HG02571 (cell line): ENCODE data around the gene ITIH2.
"Not testable (repeated sequence)": the region's sequence is repeated elsewhere in the genome, so short reads cannot be mapped to it uniquely, and the experiment has no call there.

ENCODE experiments used
- ATAC-seq: cut with Tn5 transposase; IDR thresholded peaks from one replicate; pipeline ENCODE4 v1.9.1; 2021; ENCODE audit warnings: mild to moderate bottlenecking, moderate library complexity; ENCODE audit not compliant: unreplicated experiment

The ITIH2 gene, protein sequence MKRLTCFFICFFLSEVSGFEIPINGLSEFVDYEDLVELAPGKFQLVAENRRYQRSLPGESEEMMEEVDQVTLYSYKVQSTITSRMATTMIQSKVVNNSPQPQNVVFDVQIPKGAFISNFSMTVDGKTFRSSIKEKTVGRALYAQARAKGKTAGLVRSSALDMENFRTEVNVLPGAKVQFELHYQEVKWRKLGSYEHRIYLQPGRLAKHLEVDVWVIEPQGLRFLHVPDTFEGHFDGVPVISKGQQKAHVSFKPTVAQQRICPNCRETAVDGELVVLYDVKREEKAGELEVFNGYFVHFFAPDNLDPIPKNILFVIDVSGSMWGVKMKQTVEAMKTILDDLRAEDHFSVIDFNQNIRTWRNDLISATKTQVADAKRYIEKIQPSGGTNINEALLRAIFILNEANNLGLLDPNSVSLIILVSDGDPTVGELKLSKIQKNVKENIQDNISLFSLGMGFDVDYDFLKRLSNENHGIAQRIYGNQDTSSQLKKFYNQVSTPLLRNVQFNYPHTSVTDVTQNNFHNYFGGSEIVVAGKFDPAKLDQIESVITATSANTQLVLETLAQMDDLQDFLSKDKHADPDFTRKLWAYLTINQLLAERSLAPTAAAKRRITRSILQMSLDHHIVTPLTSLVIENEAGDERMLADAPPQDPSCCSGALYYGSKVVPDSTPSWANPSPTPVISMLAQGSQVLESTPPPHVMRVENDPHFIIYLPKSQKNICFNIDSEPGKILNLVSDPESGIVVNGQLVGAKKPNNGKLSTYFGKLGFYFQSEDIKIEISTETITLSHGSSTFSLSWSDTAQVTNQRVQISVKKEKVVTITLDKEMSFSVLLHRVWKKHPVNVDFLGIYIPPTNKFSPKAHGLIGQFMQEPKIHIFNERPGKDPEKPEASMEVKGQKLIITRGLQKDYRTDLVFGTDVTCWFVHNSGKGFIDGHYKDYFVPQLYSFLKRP

DNA sequence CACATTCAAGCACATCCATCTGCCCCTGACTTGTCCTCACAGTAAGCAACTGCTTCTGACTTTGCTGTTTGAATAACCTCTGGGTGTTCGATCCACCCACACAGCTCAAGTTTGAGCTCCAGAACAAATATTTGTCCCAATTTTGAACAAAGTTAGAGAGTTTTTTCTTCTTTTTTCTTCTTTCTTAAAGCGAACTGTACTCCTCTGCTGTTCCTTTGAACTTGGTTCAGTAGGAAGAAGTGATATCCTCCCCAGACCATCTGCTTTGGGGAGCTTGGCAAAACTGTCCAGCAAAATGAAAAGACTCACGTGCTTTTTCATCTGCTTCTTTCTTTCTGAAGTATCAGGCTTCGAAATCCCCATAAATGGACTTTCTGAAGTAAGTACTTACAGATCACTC lies at the start of gene ITIH2:
Gene ITIH2, plus strand, starts transcription at position 177 of the 400 bp plus-strand sequence. Its CDS starts 119 bp downstream, at position 296.
- ATAC-seq, result no peak

DNA sequence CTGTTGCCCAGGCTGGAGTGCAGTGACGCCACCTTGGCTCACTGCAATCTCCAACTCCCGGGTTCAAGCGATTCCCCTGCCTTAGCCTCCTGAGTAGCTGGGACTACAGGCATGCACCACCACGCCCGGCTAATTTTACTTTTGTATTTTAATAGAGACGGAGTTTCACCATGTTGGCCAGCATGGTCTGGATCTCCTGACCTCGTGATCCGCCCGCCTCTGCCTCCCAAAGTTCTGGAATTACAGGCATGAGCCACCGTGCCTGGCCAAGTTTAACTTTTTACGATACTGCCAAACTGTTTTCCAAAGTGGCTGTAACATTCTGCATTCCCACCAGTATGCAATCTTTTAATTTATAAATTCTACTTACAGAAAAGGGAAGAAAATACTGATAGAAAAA lies 46.0 kb upstream of the ITIH2 start:
- ATAC-seq, result not testable (repeated sequence)

DNA sequence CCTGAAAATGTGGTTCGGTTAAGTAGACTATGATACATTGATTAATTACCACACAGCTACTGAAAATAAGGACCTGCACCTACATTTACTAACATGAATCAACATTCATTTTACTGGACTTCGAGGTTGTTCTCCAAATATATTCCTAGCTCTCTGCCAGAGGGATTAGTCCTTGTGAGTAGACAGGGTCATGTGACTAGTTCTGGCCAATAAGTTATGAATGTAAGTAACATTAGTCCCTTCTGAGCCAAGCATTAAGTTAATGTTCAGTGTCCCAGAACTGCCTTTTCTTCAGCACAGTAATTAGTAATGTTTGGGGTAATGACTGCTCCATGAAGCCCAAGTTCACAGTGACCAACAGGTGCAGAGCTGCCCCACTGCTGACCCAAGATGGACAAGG lies 45.6 kb upstream of the ITIH2 start:
- ATAC-seq, result no peak

DNA sequence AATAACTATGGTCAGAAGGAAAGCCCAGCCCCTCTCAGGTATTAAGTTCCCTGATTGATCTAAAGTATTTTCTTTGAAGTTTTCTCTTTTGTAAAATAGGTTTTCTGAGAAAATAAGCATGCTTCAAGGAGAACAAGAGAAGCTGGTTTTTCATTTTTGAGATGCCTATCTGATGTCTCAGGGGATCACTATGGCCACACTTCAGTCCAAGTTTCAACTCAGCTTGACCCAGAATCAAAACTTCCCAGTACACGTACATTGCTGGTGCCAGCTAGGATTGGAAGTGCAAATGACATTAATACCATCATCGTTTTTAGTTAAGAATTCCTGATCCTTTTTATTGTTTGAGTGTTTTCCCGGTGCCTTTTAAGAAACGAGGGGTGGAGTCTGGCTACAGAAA lies 43.6 kb upstream of the ITIH2 start:
- ATAC-seq, result no peak

DNA sequence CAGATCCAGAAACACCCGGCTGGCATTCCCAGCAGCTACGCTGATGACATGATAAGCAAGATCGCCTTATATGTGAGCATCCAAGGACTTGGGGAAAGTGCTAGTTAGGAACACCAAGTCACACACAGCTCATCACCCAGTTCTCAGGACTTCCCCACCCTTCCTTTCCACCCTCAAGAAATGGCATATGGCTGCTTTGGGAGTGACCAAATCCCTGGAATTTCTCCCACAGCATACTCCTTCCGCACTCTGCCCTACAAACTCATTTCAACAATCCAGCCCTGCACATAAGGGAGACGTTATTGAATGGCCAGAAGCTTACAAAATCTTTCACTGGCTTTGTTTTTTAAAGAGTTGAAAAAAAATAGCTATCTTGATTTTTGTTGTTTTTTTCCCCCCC lies 40.6 kb upstream of the ITIH2 start:
- ATAC-seq, result no peak

DNA sequence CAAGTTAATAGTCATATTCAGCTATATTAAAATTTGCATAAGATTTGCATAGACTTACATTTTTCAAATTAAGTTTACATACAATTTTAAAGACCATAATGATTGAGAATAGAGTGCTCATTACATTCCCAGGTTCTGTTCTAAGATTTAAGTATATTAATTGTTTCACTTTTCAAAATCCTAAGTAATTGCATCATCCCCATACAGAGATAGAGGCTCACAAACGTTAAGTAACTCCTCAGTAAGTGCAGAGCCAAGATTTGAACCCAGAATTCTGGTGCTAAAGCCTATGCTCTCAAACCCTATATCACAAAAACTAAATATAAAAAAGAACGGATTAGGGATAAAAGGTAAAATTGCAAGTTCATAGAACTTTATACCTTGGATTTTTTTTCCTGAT lies 38.4 kb upstream of the ITIH2 start:
- no peak for ATAC-seq

DNA sequence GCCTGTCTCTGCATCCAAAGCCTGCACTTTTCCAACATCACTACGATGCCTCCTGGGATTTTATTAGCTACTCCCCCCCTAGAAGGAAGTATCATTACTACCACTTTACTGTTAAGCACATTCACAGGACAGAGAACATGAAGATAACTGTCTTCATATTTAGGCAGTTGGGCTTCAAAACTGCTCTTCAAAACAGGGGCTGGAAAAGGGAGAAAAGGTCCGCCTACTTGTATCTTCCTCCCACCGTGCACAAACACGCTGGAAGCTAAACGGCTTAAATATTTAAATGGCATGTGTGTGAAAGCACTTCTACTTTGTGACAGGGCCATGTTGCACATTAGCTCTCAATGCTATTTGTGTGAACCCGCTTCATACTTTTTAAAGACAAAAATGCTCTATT lies 37.3 kb upstream of the ITIH2 start:
- ATAC-seq, result no peak

DNA sequence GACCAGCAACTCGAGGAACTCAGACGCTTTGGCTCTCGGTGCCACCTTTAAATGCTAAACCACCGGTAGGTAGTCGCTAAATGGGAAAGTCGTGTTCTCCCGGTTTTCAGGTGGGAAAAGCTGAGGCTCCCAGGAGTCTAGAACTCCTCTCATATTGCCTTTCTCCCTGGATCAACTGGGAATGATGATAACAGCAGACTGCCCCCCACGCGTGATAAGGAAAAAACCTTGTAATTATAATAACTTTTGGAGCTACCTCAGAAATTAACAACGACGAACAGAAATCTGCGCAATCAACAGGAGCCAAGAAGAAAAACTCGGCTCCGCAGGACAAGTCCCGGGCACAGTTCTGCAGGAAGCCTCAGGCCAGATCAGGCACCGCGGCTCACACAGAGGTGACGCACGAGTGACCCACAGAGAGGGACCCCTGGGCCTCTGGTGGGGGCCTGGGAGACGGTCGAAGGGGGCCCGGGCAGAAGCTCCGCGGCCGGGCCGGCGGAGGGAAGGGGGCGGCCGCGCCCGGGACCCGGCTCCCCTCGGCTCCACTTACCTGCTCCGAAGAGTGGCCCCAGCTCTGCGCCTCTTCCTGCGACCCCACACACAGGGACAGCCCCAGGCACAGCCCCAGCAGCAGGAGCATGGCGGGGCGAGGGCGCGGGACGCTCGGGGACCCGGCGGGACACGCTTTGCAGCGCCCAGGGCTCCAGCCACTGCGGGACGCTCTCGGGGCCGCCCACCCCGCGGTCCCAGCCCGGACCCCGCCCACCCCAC lies 36.7 kb upstream of the ITIH2 start, which contains the start of gene ITIH5:
Gene ITIH5, minus strand, starts transcription at position 714 of the 771 bp plus-strand sequence. Its CDS starts 74 bp downstream, at position 640.
- no peak for ATAC-seq

DNA sequence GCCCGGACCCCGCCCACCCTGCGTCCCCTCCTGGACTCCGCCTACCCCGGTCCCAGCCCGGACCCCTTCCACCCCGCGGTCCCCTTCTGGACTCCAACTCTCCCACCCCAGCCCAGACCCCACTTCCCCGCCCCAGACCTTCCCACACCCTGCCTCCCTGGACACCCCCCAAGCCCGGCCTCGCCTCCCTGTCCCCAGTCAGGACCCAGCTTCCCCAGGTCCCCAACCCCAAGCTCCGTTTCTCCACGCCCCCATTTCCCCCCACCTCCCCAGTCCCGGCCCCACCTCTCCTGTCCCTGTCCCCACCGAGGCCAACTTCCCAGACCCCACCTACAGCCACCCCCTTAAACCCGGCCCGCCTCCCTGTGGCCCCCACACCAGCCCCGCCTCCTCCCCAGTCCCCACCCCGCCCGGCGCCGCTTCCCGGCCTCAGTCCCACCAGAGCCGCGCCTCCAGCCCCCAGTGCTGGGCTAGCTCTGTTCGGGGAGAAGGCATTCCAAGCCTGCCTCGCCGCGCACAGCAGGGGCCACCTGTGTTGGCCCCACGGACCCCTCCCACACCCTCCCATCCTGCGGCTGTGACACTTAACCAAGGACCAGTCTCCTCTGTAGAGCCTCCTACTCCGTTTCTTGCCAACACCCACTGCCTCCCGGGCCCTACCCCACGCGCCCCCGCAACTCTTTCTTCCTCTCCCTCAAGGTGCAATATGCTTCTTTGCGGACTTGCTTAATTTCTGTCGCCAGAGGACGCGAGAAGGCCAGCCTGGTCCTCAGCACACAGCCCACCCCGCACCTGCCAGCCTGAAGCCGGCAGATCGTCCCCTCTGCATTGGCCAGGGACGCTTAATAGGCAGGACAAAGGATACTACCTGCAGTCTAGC lies 35.6 kb upstream of the ITIH2 start:
- no peak for ATAC-seq

DNA sequence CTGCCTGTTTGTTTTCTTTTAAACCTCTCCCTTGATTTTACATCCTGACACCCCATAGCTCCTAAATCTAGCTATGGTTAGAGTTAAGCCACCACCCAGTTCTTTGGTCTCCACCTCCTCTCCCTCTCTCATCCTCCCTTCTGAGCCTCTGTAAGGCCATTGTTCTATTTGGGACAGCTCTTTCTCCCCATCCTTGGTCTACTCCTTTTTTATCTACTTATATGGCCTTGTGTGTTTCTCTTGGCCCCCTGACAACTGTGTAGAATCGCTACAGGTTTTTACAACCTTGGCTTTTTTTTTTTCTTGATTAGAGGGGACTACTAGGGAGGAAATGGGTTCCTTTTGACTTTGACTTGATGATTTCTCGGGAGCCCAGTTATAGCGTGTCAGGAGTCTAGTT lies 33.0 kb upstream of the ITIH2 start:
- ATAC-seq, result no peak

DNA sequence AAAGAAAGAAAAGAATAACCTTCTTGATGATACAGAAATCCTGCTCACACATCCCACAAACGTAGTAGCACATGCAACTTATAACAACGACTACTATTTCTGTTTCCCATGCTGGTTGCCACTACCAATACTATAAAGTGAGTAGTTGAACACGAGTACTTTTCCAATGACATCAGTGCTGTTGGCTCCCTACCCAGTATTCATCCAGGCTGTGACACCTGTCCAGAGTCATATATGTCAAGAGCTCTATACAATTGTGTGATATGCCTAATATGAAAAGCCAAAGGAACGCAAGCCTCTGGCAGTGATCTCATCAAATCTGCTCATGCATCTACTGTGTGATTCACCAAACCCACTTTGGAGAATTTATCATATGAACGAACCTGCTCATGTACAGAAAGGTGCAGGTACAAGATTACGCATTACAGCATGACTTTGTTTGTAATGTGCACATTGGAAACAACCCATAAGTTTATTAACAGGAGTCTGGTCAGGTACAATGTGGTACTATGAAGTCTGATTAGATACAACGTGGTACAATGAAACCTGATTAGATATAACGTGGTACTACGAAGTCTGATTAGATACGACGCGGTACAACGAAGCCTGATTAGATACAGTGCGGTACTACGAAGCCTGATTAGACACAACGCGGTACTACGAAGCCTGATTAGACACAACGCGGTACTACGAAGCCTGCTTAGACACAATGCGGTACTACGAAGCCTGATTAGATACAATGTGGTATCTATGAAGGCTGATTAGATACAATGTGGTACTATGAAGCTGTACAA lies 30.6 kb upstream of the ITIH2 start:
- no peak for ATAC-seq

DNA sequence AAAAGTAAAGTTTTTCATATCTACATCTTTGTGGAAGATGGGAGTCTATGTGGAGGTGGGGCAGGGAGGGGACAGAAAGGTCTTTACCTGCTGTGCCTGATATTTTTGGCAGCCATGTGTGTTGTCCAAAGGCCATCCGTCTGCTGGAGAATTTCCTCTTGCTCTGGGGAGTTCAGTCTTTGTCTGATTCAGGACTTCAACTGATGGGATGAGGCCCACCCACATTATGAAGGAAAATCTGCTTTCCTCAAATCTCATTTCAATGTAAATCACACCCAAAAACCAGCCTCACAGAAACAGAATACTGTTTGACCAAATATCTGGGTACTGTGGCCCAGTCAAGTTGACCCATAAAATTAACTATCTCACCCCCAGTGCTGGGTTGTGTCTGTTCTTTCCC lies 23.9 kb upstream of the ITIH2 start:
- no peak for ATAC-seq

DNA sequence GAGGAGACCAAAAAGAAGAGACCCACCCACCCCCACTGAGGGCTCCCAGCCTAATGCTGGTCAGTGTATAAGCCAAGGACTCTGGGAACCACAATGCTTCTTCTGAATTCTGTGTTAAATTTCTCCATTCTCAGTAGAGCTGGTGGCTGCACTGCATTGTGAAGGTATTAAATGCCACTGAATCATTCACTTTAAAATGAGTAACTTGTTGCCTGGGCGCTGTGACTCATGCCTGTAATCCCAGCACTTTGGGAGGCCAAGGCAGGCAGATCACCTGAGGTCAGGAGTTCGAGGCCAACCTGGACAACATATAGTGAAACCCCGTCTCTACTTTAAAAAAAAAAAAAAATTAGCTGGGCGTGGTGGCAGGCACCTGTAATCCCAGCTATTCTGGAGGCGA lies 23.0 kb upstream of the ITIH2 start:
- not testable (repeated sequence) for ATAC-seq

DNA sequence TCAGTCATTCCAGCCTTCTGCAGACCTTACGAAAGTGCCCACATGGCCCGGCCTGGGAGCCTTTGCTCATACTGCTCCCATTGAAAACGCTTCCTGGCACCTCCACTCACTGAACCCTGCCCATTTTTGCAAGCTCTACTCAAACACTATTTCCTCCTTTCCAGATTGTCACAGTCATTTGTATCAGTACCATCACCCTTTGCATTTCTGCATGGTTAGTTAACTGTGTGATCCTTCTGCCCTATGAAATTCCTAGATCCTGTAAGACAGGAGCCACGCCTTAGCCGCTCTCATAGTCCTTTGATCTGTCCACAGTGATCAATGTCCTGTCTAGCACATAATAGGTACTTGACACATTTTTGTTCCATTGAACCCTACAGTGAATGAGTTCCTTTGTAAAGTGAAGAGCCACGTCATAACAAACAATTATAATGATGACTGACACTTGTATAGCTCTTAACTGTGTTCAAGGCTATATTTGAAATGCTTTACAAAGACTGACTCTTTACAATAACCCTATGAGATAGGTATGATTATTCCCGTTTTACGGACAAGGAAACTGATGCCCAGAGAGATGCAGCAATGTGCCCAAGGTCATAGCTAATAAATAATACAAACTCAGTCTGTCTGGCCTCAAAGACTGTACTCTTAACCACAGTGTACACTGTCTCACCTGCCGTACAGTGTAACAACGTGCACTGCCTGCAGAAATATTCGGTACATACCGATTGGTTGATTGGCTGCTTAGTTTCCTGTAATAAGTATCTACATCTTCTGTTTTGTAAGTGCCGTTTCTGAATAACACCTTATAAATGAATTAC lies 16.6 kb upstream of the ITIH2 start:
- no peak for ATAC-seq

DNA sequence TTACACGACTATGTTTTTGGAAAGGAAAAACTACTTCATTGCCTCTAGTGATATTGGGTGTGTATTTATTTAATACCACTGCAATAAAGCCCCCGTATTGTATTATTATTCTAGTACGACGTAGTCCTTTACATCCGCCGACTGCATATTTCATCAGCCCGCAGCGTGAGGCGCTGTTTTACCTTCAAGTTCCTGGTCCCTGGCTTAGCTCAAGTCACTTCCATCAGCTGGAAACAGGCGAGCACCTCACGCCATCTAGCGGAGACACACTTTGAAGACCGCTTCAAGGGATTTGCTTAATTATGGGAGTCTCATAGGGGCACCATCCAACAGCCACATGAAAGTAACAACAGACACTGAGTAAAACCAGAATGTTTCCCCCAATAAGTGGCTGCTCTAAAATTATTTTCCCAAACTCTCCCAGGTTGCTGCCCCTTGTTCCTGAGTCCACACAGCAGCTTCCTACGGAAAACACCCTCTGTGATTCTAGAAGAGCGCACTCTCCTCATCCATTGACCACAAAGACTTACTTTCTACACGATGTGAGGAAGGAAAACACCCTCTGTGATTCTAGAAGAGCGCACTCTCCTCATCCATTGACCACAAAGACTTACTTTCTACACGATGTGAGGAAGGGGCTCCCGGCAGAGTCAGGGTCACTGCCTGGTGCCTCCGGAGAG lies 15.7 kb upstream of the ITIH2 start:
- ATAC-seq, result peak; percentile 90

DNA sequence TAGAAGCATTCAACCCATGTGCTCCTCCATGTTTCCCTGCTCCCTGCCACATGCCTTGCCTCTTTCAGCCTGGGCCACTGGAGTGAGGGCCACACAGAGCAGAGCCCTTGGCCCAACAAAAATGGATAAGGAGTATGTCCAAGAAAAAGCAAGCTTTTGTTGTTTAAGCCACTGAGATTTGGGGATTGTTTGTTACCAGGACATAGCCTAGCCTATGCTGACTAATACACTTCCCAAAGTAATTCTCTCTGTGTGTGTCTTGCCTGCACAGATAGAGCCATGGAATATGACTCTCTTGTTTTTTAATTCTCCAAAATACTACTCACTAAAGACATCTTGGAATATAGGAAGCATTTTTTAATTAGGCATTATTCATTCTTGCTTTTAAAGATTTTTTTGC lies 13.5 kb upstream of the ITIH2 start:
- ATAC-seq, result no peak

DNA sequence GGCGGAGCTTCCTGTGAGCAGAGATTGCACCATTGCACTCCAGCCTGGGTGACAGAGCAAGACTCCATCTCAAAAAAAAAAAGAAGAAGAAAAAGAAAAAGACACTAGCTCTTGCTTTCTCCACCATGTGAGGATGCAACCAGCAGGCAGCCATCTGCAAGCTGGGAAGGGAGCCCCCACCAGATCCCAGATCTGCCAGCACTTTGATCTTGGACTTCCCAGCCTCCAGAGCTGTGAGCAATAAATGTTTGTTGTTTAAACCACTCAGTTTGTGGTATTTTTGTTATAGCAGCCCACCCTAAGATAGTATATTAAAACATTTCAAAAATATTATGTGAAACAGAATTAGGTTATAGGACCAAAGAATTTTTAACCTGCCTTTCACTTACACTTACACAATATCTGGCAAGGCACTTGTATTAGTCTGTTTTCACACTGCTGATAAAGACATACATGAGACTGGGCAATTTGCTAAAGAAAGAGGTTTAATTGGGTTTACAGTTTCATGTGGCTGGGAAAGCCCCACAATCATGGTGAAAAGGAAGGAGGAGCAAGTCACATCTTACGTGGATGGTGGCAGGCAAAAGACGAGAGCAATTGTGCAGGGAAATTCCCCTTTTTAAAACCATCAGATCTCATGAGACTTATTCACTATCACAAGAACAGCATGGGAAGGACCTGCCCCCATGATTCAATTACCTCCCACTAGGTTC lies 12.1 kb upstream of the ITIH2 start:
- not testable (repeated sequence) for ATAC-seq
